GM19397 (cell line): Measurements from ENCODE around the gene ATP2C2.

Source experiments
- ATAC-seq: cut with Tn5 transposase; IDR thresholded peaks from one replicate; pipeline ENCODE4 v1.9.1; 2021; ENCODE audit warnings: mild to moderate bottlenecking, moderate library complexity; ENCODE audit not compliant: unreplicated experiment

ATP2C2 gene

GRCh38 chr16:84361546-84361945, 6.8 kb upstream of the ATP2C2 start:
- ATAC-seq, result no peak

- ATAC-seq, result no peak
Measured at GRCh38 chr16:84362471-84362941, 5.8 kb upstream of the ATP2C2 start.

- ATAC-seq, result no peak
Measured at GRCh38 chr16:84366208-84366607, 2.1 kb upstream of the ATP2C2 start.

- ATAC-seq, result no peak
Measured at GRCh38 chr16:84367297-84367680, 1.0 kb upstream of the ATP2C2 start.

GRCh38 chr16:84367750-84368307, 509 bp upstream of the ATP2C2 start:
- ATAC-seq, result no peak

- ATAC-seq, result no peak
Measured at GRCh38 chr16:84369105-84369504, 767 bp downstream of the ATP2C2 start.

GRCh38 chr16:84369938-84370627, 1.7 kb downstream of the ATP2C2 start:
- ATAC-seq, result no peak

GRCh38 chr16:84370723-84371552, 2.6 kb downstream of the ATP2C2 start:
- no peak for ATAC-seq

- ATAC-seq, result no peak
Measured at GRCh38 chr16:84371553-84371865, 3.2 kb downstream of the ATP2C2 start.

- no peak for ATAC-seq
Measured at GRCh38 chr16:84373907-84374489, 5.7 kb downstream of the ATP2C2 start.

GRCh38 chr16:84378099-84378498, 9.8 kb downstream of the ATP2C2 start:
- ATAC-seq, result no peak

- ATAC-seq, result no peak
Measured at GRCh38 chr16:84378567-84378966, 10.2 kb downstream of the ATP2C2 start.

- ATAC-seq, result no peak
Measured at GRCh38 chr16:84379008-84379708, 10.8 kb downstream of the ATP2C2 start.

GRCh38 chr16:84379709-84380362, 11.5 kb downstream of the ATP2C2 start:
- no peak for ATAC-seq

GRCh38 chr16:84380405-84380804, 12.1 kb downstream of the ATP2C2 start:
- ATAC-seq, result no peak

- ATAC-seq, result no peak
Measured at GRCh38 chr16:84382396-84382795, 14.1 kb downstream of the ATP2C2 start.

GRCh38 chr16:84383106-84383505, 14.8 kb downstream of the ATP2C2 start:
- ATAC-seq, result no peak

GRCh38 chr16:84386047-84386446, 17.7 kb downstream of the ATP2C2 start:
- ATAC-seq, result no peak

GRCh38 chr16:84387021-84387420, 18.7 kb downstream of the ATP2C2 start:
- ATAC-seq, result no peak

- no peak for ATAC-seq
Measured at GRCh38 chr16:84390131-84390785, 21.9 kb downstream of the ATP2C2 start.
